HG03457 (cell line): ENCODE data around the gene MAPK4.

Source experiments
- ATAC-seq: cut with Tn5 transposase; IDR thresholded peaks from one replicate; pipeline ENCODE4 v1.9.1; 2021; ENCODE audit warnings: moderate number of reproducible peaks; ENCODE audit not compliant: unreplicated experiment

The MAPK4 gene

DNA sequence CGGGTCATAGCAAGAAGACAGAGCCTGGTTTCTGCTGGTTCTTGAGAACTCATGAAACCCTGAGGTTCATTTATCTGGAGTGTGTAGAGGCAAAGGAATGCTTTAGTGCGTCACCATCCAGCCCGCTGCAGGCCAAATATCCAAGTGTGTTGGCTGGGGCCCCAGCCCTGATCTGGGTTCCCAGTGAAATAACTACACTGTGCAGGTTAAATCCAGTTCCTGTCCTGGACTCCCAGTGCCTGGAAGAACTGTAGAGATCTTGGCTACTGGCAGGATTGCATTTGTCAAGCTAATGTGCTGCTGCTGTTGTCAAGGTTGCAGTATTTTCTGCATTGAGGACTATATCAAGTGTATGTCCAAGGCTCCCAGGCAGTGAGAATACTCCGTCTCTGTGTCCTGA, 89.9 kb downstream of the MAPK4 start:
- ATAC-seq, result no peak

GRCh38 chr18:50651334-50651733, 91.4 kb downstream of the MAPK4 start:
- ATAC-seq, result no peak

- ATAC-seq, result no peak
Observed at GRCh38 chr18:50653402-50654093, 93.7 kb downstream of the MAPK4 start.

GRCh38 chr18:50654211-50654610, 94.3 kb downstream of the MAPK4 start:
- no peak for ATAC-seq

DNA sequence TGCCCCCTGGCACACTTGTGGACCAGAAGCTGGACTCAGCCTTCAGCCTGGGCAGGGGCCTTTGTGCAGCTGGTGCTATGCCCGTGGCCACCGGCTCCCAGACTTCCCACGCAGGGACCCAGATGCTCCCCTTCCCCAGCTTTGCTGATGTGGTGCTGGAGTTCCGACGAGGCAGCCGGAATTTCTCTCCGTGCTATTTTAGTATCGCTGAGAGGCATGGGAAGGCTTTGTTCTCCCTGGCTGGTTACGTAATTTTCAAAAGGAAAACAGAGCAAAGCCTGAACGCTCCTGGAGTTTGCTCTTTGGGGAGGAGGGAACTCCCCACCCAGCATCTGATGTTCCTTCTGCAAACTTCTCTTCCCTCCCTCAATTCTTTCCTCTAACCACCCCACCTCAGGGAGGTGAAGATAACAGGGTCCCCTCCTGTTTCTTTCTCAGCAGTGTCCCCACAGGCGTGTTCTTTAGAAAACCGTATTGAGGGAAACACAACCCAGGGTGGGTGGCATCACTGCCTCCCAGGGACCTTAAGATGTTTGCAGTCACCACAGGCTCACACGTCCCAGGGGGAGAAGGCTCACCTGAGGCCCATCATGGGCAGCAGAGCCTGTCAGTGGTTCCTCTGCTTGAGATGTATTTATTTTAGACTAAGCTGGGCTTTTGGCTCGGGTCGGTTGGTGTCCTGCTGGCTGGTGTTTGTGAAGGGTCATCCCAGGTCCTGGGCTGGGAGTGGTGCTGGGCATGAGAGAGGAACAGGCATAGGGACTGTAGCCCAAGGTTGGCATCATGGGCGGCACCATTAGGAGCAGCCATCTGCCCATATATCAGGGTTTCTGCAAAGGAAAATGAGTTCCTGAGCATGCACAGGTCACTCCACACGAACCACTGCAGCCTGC, 95.0 kb downstream of the MAPK4 start:
- ATAC-seq, result no peak

DNA sequence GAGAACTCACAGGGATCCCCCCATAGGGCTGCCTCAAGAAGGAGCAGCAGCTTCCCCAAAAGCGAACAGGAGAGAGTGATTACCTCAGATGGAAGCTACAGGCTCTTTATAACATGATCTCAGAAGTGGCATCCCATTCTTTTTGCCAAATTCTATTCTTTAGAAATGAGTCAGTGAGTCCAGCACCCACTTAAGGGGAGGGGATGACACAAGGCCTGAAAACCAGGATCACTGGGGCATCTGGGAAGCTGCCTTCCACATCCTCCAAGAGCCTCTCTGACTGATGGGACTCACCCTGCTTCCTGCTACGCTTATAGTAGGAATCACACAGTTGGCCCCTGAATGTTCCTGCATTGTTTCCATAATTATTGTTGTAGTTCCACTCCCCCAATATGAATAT, 96.5 kb downstream of the MAPK4 start:
- no peak for ATAC-seq

GRCh38 chr18:50656841-50657470, 97.1 kb downstream of the MAPK4 start:
- ATAC-seq, result no peak

DNA sequence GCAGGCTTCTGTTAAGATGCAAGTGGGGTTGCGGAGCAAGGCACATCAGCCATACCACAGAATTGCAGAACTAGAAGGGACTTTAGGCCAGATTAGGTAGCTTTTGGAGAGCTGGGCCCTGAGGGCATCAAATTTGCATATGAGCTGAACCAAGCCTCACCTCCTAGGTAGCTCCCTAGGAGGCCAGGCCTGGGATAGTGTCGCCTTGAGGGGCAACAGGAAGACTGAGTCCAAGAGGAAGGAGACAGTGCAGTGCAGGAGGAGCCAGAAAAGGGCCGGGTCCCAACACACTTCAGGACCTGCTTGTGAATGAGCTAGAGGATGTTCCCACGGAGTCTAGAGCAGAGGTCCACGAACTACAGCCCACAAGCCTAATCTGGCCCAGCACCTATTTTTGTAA, 98.7 kb downstream of the MAPK4 start:
- ATAC-seq, result no peak

GRCh38 chr18:50659091-50660003, 99.5 kb downstream of the MAPK4 start:
- no peak for ATAC-seq

DNA sequence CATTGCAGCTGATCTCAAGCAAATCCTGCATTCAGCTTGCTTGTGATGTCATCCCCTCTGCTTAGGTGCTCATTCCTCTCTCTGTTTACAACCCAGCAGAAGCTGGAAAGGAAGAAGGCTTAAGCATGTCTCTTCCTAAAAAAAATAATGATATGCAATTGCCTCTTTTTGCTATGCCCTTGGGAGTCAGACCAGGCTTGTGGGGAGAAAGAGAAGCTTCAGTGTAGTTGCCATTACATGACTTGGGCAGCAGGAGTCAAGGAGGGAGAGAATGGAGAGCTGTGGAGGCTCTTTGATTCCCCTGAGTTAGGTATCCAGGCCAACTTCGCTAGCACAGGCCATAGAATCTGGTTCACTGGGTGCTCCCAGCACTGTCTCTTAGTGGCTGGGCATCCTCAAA, 101.1 kb downstream of the MAPK4 start:
- ATAC-seq, result no peak

DNA sequence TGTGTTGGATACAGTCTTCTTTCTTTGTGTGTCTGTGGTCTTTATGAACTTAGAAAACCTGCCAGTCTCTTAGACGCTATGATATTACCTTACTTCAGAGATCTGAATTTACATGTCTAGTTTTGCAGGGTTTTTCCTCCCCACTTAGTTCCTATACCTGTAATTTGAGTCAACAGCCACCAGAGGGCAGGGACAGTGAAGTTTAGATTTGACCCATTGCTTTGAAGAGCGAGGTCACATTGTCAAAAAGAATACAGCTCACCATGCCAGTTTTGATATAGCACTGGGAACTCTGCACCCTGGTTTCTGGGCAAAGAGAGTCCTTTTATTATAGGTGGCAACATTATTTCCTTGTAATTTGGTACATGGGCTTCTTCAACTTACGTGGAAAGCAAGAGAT, 102.3 kb downstream of the MAPK4 start:
- ATAC-seq, result no peak

DNA sequence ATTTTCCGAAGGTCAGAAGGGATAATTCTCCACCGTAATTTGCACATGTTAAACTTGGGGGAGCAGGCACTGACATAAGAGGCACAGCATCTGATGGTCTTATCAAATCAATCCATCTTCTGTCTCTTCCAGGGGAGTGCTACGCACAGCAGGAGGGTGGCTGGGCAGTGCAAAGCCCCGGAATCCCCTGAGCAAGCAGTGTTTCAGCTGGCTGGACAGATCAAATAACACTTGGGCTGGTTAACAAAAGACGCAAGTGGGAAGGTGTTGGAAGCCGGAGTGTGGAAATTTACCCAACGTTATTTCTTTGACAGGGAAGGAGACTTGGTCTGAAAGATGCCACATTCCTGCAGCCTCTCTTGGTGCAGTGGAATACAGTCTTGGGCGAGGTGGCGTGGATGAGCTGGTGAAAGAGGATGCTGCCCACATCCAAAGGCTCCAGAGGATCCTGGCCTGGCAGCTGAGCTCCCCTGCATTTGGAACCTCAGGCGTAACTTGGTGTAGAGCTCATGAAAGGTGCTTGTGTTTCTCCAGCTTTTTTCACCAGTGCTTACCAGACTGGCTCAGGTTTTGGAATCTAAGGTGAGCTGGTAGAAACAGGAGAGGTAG, 103.0 kb downstream of the MAPK4 start:
- no peak for ATAC-seq

- ATAC-seq, result no peak
Observed at GRCh38 chr18:50663626-50664441, 103.9 kb downstream of the MAPK4 start.

DNA sequence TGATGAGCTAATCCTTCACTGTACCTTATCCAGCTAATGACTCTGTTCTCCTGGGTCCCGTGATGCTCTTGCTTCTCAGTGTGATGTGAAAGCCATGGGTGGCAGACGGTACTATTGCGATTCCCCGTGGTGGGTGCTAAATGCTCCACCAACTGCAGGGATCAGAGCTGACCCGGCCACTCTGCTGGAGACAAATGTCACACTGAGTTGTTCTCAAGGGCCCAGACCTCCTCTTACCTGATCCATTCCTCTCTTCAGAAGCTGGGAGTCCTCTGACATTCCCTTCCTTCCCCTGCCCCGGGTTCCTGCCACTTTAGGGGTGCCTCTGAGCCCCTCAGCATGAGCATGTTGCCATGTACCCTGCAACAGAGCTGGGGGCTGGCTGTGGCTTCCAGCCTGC, 105.1 kb downstream of the MAPK4 start:
- ATAC-seq, result no peak

GRCh38 chr18:50665519-50665918, 105.6 kb downstream of the MAPK4 start:
- ATAC-seq, result no peak

DNA sequence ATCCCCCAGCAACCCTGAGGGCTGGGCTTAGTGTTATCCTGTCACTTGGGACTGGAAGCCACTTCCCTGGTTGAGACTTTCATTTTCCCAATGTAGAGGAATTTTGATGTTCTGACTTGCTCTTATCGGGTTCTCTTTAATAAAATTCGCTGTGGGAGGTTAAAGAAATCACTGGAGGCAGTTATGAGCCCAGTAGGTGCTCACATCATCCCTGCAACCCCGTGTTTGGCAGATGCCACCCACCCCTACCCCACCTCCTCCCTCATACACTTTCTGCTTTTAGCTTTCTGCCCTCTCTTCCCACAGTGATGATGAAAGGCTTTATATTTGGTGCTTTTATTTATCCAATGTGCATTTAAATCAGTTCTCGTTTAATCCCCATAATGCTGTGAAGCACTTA, 106.6 kb downstream of the MAPK4 start:
- no peak for ATAC-seq

- no peak for ATAC-seq
Observed at GRCh38 chr18:50671376-50671775, 111.5 kb downstream of the MAPK4 start.

GRCh38 chr18:50674307-50674980, 114.6 kb downstream of the MAPK4 start:
- no peak for ATAC-seq

GRCh38 chr18:50675043-50675442, 115.2 kb downstream of the MAPK4 start:
- no peak for ATAC-seq
